ENCODE data around the gene FH.

FH gene

DNA sequence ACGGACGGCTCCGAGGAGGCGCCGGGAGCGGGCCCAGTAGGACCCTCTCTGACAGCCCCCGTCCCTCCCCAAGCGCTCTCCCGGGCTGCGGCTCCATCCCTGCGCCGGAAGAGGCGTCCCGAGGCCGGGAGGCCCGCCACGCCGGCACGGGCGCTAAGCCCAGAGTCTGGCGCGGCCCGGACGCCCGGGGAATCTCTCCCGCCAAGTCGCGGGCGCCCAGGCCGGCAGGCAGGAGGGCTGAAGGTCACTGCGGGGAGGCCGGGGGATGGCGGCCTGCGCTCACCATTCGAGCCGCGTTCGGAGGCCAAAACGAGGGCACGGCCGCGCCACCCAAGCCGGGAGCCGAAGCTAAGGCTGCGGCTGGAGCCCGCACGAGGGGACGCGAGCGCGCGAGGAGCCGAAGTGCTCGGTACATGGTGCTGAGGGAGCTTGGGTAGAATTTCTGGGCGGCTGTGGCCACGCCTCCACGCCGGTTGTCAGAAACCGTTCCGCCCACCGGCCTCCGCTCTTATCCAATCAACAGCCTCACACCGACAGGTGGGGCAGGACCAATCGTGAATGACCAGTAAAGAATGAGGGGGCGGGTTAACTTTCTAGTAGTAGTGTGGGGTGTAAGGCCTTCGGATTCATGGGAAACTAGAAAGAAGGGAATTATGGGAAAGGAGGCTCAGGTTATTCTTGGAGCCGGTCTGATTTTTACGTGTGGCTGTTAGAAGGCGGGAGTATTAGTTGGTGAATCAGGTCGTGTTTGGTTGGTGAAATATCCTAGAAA lies at the start of gene FH:
Gene FH, minus strand, starts transcription at position 448 of the 772 bp plus-strand sequence. Its CDS starts 33 bp downstream, at position 415.
- DNase-seq = peak; percentile 98

- DNase-seq = no peak
Observed at GRCh38 chr1:241560849-241561187, 41.3 kb upstream of the FH start.

DNA sequence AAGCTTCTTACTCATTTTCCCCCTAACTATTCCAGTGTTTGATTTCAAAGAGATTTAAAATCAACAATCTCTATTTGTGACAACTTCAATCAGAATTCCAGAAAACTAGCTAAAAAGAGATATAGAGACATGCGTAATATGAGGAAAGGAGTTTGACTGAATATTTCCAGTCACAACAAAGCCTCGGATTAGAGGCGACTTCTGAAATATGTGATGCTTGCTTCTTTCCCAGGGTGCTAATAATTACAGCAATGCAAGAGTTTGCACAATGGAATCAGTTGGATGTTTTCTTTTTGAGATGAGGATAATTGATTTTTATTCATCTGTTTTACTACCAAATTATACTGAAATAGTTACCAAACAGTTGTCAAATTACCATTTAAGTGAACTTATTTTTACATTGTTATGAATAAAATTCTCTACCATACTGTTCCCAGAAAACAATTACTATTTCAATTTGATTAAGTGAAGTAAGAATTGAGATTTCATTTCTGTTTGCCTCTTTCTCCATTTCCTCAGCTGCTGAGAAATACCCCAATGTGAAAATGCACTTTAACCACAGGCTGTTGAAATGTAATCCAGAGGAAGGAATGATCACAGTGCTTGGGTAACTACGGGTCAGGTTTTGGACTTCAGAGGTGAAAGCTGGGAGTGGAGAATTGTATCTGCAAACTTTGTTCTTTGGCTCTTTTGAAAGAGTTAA lies 40.7 kb upstream of the FH start:
- no peak for DNase-seq

- no peak for DNase-seq
Observed at GRCh38 chr1:241557551-241558193, 38.1 kb upstream of the FH start.

DNA sequence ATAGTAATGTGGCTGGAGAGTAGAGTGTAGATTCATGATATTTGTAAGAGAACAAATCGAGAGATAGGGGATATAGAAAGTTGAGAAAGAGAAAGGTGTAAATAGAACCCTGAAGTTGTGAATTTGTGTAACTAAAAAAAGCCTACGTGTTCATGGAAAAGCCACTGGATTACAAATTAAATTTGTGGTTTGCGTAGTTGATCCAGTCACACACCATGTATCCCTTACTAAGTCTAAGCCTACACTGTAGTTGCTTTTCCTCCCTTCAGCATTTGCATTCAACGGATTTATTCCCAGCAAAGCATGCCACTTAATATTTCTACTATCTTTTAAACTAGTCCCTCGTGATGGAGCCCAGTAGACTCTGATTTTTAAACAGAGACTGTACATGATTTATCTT lies 37.5 kb upstream of the FH start:
- DNase-seq = no peak

DNA sequence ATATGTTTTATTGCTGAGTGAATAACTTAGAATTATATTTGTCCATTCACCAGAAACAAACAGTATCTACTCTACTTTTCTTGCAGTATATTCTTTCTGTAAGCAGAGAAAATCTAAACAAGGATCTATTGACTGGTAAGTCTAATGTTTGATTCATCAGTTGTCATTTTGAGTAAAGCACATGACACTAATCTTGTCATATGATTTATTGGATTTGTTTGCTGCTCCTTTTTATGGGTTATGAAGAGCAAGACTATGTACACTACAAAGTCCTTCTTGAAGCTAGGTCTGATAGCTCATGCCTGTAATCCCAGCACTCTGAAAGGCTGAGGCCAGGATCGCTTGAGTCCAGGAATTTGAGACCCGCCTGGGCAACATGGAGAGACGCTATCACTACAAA lies 36.0 kb upstream of the FH start:
- DNase-seq = no peak

DNA sequence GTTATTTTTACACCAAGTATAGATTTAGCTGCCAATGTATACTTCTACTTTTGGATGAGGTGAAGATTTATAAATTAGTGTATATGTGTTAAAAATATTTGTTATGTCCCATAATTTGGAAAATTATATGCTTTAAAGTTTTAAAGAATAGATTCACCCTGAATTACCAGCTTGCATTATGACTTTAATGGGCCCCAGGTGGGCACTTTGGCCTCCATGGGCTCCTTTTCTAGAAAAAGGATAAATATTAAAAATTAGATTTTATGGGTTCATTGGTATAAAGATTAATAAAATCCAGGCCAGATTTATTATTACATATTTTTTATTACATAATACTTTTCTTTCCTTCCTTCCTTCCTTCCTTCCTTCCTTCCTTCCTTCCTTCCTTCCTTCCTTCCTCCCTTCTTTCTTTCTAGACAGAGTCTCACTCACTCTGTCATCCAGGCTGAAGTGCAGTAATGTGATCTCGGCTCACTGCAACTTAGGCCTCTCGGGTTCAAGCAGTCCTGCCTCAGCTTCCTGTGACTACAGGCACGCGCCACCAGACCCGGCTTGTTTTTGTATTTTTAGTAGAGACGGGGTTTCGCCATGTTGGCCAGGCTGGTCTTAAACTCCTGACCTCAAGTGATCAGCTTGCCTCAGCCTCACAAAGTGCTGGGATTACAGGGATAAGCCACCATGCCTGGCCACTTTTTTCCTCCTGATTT lies 34.5 kb upstream of the FH start:
- DNase-seq = no peak

GRCh38 chr1:241551759-241552638 lies 32.4 kb upstream of the FH start:
- peak; percentile 41 for DNase-seq

DNA sequence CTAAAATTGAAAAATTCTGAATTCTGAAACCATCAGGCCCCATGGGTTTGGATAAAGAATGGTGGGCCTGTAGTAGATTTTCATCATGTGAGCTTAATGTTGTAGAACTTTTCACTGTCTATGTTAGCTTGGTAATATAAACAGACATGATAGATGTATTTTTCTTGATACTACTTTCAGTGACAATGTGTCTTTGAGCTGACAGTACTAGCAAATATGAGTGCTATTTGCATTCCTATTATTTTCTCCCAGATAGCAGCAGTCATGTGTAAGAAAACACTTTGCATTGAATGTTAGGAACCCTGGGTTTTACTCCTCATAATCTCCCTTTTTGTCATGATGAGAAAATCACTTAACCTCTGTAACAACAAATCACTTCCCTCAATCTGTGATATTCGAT lies 30.8 kb upstream of the FH start:
- no peak for DNase-seq

DNA sequence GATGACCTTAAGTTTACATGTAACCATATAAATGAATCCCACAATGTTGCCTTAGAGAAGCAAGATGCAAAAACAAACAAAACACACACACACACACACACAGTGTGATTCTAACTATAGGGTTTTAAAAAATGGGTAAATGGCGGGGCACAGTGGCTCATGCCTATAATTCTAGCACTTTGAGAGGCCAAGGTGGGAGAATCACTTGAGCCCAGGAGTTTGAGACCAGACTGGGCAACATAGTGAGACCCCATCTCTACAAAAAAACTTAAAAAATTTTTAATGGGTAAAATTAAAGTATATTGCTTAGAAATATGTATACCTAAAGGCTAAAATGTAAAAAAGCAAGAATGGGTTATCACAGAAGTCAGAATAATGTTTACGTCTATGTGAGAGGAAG lies 28.5 kb upstream of the FH start:
- no peak for DNase-seq

DNA sequence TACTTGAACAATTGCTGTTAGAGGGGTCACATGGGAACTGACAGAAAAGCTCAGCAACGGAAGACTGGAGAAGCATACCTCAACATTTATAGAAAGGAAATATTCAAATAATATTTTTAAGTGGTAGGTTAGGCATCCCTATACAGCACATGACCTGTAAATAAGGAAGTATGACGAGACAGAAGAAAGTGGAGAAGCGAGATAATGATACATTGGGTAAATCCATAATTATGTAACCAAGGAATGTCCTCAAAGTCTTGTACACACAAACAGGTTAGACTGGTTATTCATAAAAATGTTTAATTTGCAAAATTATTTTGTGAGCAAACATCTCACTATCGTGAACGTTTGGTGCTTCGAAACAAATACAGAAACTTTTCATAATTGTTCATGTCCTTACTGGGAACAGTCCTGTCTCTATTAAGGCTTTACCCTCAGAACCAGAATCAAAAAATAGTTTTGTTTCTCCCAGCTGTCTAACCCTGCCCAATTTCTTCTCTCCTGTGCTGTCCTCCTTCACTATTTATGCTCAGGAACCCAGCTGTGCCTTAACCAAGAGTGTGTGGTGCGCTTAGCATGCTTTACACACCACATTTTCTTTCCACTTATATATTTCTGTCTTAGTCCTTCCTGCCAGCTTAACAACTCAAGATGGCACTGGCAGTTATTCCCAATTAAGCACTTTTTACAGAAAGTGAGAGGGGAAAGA lies 22.8 kb upstream of the FH start:
- no peak for DNase-seq

- no peak for DNase-seq
Observed at GRCh38 chr1:241536969-241537368, 17.4 kb upstream of the FH start.

DNA sequence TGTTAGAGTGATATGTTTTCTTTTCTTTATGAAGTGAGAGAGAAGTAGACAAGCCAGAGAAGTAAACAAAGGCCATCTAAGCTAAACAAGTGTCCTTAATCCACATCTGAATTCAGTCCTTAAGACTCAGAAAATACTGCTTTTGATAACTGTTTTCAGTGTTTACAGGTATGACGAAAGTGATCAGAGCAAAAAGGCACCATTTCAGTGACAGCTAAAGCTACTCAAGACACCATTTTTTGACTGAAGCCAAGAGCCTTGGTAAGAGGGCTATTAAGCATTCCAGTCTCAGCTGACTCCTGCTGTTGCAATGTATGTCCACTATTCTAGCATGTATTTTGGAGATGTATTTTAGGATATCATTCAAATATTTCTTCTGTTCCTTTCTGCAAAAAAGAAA lies 16.7 kb upstream of the FH start:
- DNase-seq = no peak

DNA sequence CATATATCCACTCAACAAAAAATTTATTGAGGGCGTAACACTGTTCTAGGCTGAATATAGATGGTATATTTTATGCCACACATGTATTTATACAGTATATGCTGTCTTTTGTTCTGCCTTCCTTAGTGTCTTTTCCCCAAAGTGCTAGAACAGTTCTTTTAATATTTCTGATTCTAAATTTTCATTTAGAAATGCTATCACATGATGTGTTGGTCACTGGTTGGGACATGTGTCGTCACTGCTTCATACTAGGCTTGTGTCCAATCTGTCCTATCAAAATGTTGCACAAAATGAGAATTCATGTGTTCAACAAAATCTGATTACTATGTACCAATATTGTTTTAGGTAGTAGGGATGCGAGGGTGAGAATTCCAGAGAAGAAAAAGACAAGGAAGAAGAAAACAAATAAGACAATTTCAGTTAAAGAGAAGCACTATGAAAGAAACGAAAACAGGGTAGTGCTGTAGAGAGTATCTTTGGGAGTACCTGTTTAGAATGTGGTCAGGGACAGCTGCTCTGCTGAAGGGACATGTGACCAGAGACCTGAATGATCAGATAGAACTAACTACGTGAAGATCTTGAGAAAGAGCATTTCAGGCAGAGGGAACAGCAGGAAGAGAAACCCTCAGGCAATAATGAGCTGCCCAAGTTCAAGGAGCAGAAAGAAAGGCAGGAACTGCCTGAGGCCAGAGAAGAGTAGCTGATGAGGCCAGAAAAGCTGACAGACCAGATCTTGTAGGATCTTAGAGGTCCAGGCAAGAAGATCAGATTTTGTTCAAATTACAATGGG lies 14.0 kb upstream of the FH start:
- no peak for DNase-seq

GRCh38 chr1:241532864-241533263 lies 13.3 kb upstream of the FH start:
- peak; percentile 36 for DNase-seq

- peak; percentile 11 for DNase-seq
Observed at GRCh38 chr1:241532162-241532531, 12.6 kb upstream of the FH start, which contains the start of gene KMO. TSS of gene KMO (plus strand) at chr1:241532378. CDS start at chr1:241532445, 67 bp downstream.

- peak; percentile 74 for DNase-seq
Observed at GRCh38 chr1:241531195-241532161, 11.9 kb upstream of the FH start.

GRCh38 chr1:241527146-241527545 lies 7.6 kb upstream of the FH start:
- no peak for DNase-seq

- no peak for DNase-seq
Observed at GRCh38 chr1:241525026-241525425, 5.5 kb upstream of the FH start.

GRCh38 chr1:241521718-241522117 lies 2.2 kb upstream of the FH start:
- DNase-seq = no peak
